ENCODE measurements around the gene TENT4B.
"Not testable (repeated sequence)": the region's sequence is repeated elsewhere in the genome, so short reads cannot be mapped to it uniquely, and the experiment has no call there.

Gene TENT4B

GRCh38 chr16:50234771-50235556, 81.9 kb downstream of the TENT4B start:
- no peak for DNase-seq (ENCODE audit: low spot score)

- DNase-seq (ENCODE audit: low spot score): no peak
These were observed 82.5 kb downstream of the TENT4B start for GRCh38 chr16:50235581-50235980.

GRCh38 chr16:50238314-50238713, 85.2 kb downstream of the TENT4B start:
- DNase-seq (ENCODE audit: low spot score): no peak

- DNase-seq (ENCODE audit: low spot score): no peak
These were observed 85.8 kb downstream of the TENT4B start for GRCh38 chr16:50238868-50239301.

- DNase-seq (ENCODE audit: low spot score): not testable (repeated sequence)
These were observed 89.9 kb downstream of the TENT4B start for GRCh38 chr16:50243024-50243423.

- no peak for DNase-seq (ENCODE audit: low spot score)
These were observed 91.0 kb downstream of the TENT4B start for GRCh38 chr16:50244140-50244503.

- DNase-seq (ENCODE audit: low spot score): no peak
These were observed 91.7 kb downstream of the TENT4B start for GRCh38 chr16:50244504-50245416.

- peak; percentile 12 for DNase-seq (ENCODE audit: low spot score)
These were observed 92.6 kb downstream of the TENT4B start for GRCh38 chr16:50245417-50246298.

- no peak for DNase-seq (ENCODE audit: low spot score)
These were observed 93.4 kb downstream of the TENT4B start for GRCh38 chr16:50246299-50247122.

- no peak for DNase-seq (ENCODE audit: low spot score)
These were observed 94.2 kb downstream of the TENT4B start for GRCh38 chr16:50247123-50247905.

- DNase-seq (ENCODE audit: low spot score): no peak
These were observed 95.0 kb downstream of the TENT4B start for GRCh38 chr16:50247906-50248608.

GRCh38 chr16:50248845-50249244, 95.7 kb downstream of the TENT4B start:
- no peak for DNase-seq (ENCODE audit: low spot score)

- no peak for DNase-seq (ENCODE audit: low spot score)
These were observed 98.4 kb downstream of the TENT4B start for GRCh38 chr16:50251375-50252081.

- no peak for DNase-seq (ENCODE audit: low spot score)
These were observed 99.0 kb downstream of the TENT4B start for GRCh38 chr16:50252082-50252611.

GRCh38 chr16:50252874-50253513, 99.9 kb downstream of the TENT4B start:
- no peak for DNase-seq (ENCODE audit: low spot score)

- DNase-seq (ENCODE audit: low spot score): no peak
These were observed 100.4 kb downstream of the TENT4B start for GRCh38 chr16:50253514-50253910.

GRCh38 chr16:50254072-50254471, 101.0 kb downstream of the TENT4B start:
- no peak for DNase-seq (ENCODE audit: low spot score)

- DNase-seq (ENCODE audit: low spot score): no peak
These were observed 102.4 kb downstream of the TENT4B start for GRCh38 chr16:50255538-50255937.
